A673 (cell line): ENCODE results near the gene IL21R. TPM values are rescaled to one million over a fixed set of nuclear protein-coding genes. Genes with fewer than 3 reads are reported as not detected.

Experiments
- BruUV-seq: library from RNA; stranded (reverse); fragments of 400-500 nt; replicated peaks from 2 replicates; lab custom pipeline; 2021; lab: Mats Ljungman, UMichigan
- CTCF ChIA-PET: fragments of 300-600 bp; sonication (Branson Sonifier 250); formaldehyde crosslinking; loops from one replicate; lab custom pipeline; 2022; ENCODE audit warnings: antibody characterized with exemption; lab: Charles Lee
- POLR2A ChIA-PET: fragments of 300-600 bp; sonication (Branson Sonifier 250); formaldehyde crosslinking; loops from one replicate; lab custom pipeline; 2022; ENCODE audit warnings: antibody characterized with exemption; ENCODE audit not compliant: low non-redundant PET; lab: Charles Lee
- DNase-seq: peaks from one replicate; pipeline ENCODE4 v3.0.0-alpha.2; 2015; ENCODE audit warnings: low spot score
- H3K27ac ChIP-seq: fragments of 200-600 bp; sonication (generic); 2 replicates; pipeline ENCODE4 v1.5.1; 2016; ENCODE audit warnings: mixed run types, low read depth, mild to moderate bottlenecking, mixed read lengths, antibody characterized with exemption, low read length; ENCODE audit not compliant: poor library complexity, severe bottlenecking
- H3K27me3 ChIP-seq: fragments of 200-600 bp; sonication (generic); replicated peaks from 2 replicates; pipeline ENCODE4 v1.6.1; 2017; ENCODE audit warnings: mixed run types, low read depth, mild to moderate bottlenecking, mixed read lengths, antibody characterized with exemption, low read length; ENCODE audit not compliant: insufficient read depth, poor library complexity
- H3K36me3 ChIP-seq: fragments of 200-600 bp; sonication (generic); 2 replicates; pipeline ENCODE4 v1.6.1; 2016; ENCODE audit warnings: mixed run types, mild to moderate bottlenecking, mixed read lengths, antibody characterized with exemption, low read length; ENCODE audit not compliant: insufficient read depth, poor library complexity, severe bottlenecking
- H3K4me1 ChIP-seq: fragments of 200-600 bp; sonication (generic); 2 replicates; pipeline ENCODE4 v1.6.1; 2017; ENCODE audit warnings: mixed run types, mild to moderate bottlenecking, mixed read lengths, antibody characterized with exemption, low read length; ENCODE audit not compliant: insufficient read depth, poor library complexity, severe bottlenecking
- H3K4me3 ChIP-seq: fragments of 200-600 bp; sonication (generic); 2 replicates; pipeline ENCODE4 v1.5.1; 2016; ENCODE audit warnings: low read depth, mixed run types, mild to moderate bottlenecking, mixed read lengths, low read length; ENCODE audit not compliant: poor library complexity, severe bottlenecking
- H3K9me3 ChIP-seq: fragments of 200-600 bp; sonication (generic); 2 replicates; pipeline ENCODE4 v1.6.1; 2016; ENCODE audit warnings: mixed run types, low read depth, mild to moderate bottlenecking, mixed read lengths, antibody characterized with exemption, low read length; ENCODE audit not compliant: poor library complexity, severe bottlenecking
- CTCF ChIP-seq: fragments of 300-800, 200-600 bp; sonication (generic); conservative IDR thresholded peaks from 2 replicates; pipeline ENCODE4 v1.5.1; 2017; ENCODE audit warnings: low read depth, mild to moderate bottlenecking, antibody characterized with exemption, low read length, moderate library complexity, mixed read lengths
- EZH2 ChIP-seq: fragments of 200-600 bp; sonication (generic); IDR thresholded peaks from 2 replicates; pipeline ENCODE4 v1.6.1; 2017; ENCODE audit warnings: borderline replicate concordance, low read depth, mild to moderate bottlenecking, mixed read lengths, antibody characterized with exemption, low read length; ENCODE audit not compliant: poor library complexity, severe bottlenecking
- intact Hi-C: fragments of 100-400 bp; cut with micrococcal nuclease; formaldehyde crosslinking; loops from one replicate; pipeline ENCODE4 v1.10.0; 2022; ENCODE audit not compliant: unreplicated experiment
- total RNA-seq: library from RNA; stranded (reverse); gene quantifications from 2 replicates; pipeline ENCODE4 v1.2.3, GENCODE V29; 2021

The IL21R gene
- total RNA-seq, 1 experiment from 2014 or later = 0.19 TPM

- ChIA-PET CTCF (no interaction called here), POLR2A (no interaction called here)
- Histone ChIP-seq H3K27ac (no peak overlapping the region), H3K4me3 (no peak overlapping the region), H3K4me1 (no peaks in the 10 kb centered on the region), H3K9me3 (peaks cover 33% of the 10 kb centered on the region), H3K36me3 (no peaks in the 10 kb centered on the region), H3K27me3 (no peaks in the 10 kb centered on the region)
- TF ChIP-seq CTCF (no peak), EZH2 (no peak)
- intact Hi-C loops = no loop called here
- BruUV-seq = no TSS peak
- no peak for DNase-seq
Observed at GRCh38 chr16:27421961-27422740, 20.2 kb downstream of the IL21R start.

DNA sequence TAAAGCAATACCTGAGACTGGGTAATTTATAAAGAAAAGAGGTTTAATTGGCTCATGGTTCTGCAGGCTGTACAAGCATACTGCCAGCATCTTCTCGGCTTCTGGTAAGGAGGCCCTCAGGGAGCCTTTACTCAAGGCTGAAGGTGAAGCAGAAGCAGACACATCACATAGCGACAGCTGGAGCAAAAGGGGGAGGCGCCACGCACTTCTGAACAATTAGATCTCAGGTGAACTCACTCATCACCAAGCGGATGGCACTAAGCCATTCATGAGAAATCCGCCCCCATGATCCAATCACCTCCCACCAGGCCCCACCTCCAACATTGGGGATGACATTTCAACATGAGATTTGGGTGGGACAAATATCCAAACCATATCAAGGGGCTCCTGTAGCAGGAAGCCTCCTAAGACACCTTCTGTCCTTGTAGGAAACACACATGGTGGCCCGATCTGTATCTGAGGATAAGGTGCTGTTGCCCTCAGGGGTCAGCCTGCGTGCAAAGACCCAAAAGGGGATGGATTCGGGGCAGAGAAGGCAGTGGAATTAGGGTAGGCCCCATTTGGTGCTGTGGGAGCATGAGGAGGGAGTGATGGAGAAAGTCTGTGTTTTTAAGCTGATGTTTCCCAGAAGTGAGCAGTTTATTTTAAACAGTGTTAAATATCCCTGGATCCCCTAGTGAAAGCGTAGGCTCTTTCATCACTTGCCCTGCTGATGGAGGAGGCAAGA, 23.0 kb downstream of the IL21R start:
- intact Hi-C loops = no loop called here
- TF ChIP-seq CTCF = no peak
- no peak for TF ChIP-seq EZH2
- Histone ChIP-seq H3K36me3 (no peaks in the 10 kb centered on the region), H3K27me3 (no peaks in the 10 kb centered on the region), H3K4me1 (no peaks in the 10 kb centered on the region), H3K4me3 (no peak overlapping the region), H3K27ac (no peak overlapping the region), H3K9me3 (peaks cover 32% of the 10 kb centered on the region)
- CTCF ChIA-PET = no interaction called here
- POLR2A ChIA-PET = no interaction called here
- BruUV-seq = no TSS peak
- no peak for DNase-seq

GRCh38 chr16:27425961-27426360, 24.0 kb downstream of the IL21R start:
- ChIA-PET CTCF (no interaction called here), POLR2A (no interaction called here)
- intact Hi-C loops = no loop called here
- no peaks in the 10 kb centered on the region for H3K27me3 ChIP-seq
- no peaks in the 10 kb centered on the region for H3K36me3 ChIP-seq
- no peak for DNase-seq
- no peak overlapping the region for H3K27ac ChIP-seq
- H3K4me1 ChIP-seq = no peaks in the 10 kb centered on the region
- H3K9me3 ChIP-seq = peaks cover 24% of the 10 kb centered on the region
- no peak overlapping the region for H3K4me3 ChIP-seq
- TF ChIP-seq EZH2 = no peak
- TF ChIP-seq CTCF = no peak
- BruUV-seq = no TSS peak
